ENCODE measurements around the gene SPIRE2.

GRCh38 chr16:89831810-89832328, 3.6 kb downstream of the SPIRE2 start:
- TF ChIP-seq CTCF (IDR thresholded peaks at IDR 0.05), result no peak
- TF ChIP-seq EP300 (IDR thresholded peaks at IDR 0.05), result no peak
- TF ChIP-seq POLR2AphosphoS5 (IDR thresholded peaks at IDR 0.05), result no peak
- no peak for TF ChIP-seq POLR2A (IDR thresholded peaks at IDR 0.05)

Measured in sigmoid colon (tissue), 4 donors.